GM12878 (cell line): ENCODE data around the gene KRT222. TPM values are rescaled to one million over a fixed set of nuclear protein-coding genes. Genes with fewer than 3 reads are reported as not detected.

Experiments
- ATAC-seq: fragments of 200-7000 bp; cut with Tn5 transposase; 3 replicates; pipeline ENCODE4 v1.9.1; 2020; ENCODE audit warnings: mild to moderate bottlenecking, moderate library complexity
- BruUV-seq: library from RNA; stranded (reverse); fragments of 400-500 nt; replicated peaks from 2 replicates; lab custom pipeline; 2021; lab: Mats Ljungman, UMichigan
- CTCF ChIA-PET: fragments of 300-600 bp; sonication (Branson Sonifier 250); formaldehyde crosslinking; extraction: SDS; loops from one replicate; lab custom pipeline; 2021; ENCODE audit warnings: inconsistent platforms; lab: Yijun Ruan, JAX
- POLR2A ChIA-PET: fragments of 350-600 bp; formaldehyde crosslinking; extraction: SDS; loops from one replicate; lab custom pipeline; 2021; ENCODE audit warnings: inconsistent platforms; lab: Charles Lee
- RAD21 ChIA-PET: fragments of 300-600 bp; sonication (Branson Sonifier 250); formaldehyde crosslinking; loops from one replicate; lab custom pipeline; 2023; ENCODE audit warnings: antibody characterized with exemption; ENCODE audit not compliant: unreplicated experiment; lab: Charles Lee
- SMC1A ChIA-PET: fragments of 300-600 bp; sonication (Branson Sonifier 250); formaldehyde crosslinking; loops from one replicate; lab custom pipeline; 2023; ENCODE audit not compliant: unreplicated experiment, uncharacterized antibody; lab: Charles Lee
- DNase-seq: peaks from one replicate; pipeline ENCODE4 v3.0.0-alpha.2; 2011; ENCODE audit warnings: low read depth, low spot score
- FAIRE-seq: peaks from 3 replicates; lab custom pipeline; 2011; peaks lifted over from hg19 to GRCh38; lab: Jason Lieb, UNC
- H2AFZ ChIP-seq: 2 replicates; pipeline ENCODE4 v1.6.0; 2011; ENCODE audit warnings: low read depth, low read length, control low read depth; ENCODE audit not compliant: control insufficient read depth
- H3K27ac ChIP-seq: 2 replicates; pipeline ENCODE4 v1.5.1; 2011; ENCODE audit warnings: control low read depth; ENCODE audit not compliant: control insufficient read depth, insufficient read depth
- H3K27me3 ChIP-seq, 2 experiments: replicated peaks in 1 of 2; 2 replicates each; pipeline versions ENCODE4 v1.6.0 to v1.6.1; 2011; ENCODE audit warnings: low read length in 1 of 2; ENCODE audit not compliant: control insufficient read depth in 2 of 2, insufficient read depth in 2 of 2
- H3K36me3 ChIP-seq, 2 experiments: 2 replicates each; pipeline ENCODE4 v1.5.1; 2011; ENCODE audit warnings: low read length in 1 of 2; ENCODE audit not compliant: control insufficient read depth in 2 of 2, insufficient read depth in 2 of 2
- H3K4me1 ChIP-seq: 2 replicates; pipeline ENCODE4 v1.6.1; 2011; ENCODE audit warnings: mild to moderate bottlenecking, low read length, moderate library complexity, mixed read lengths; ENCODE audit not compliant: control insufficient read depth, insufficient read depth
- H3K4me2 ChIP-seq: 2 replicates; pipeline ENCODE4 v1.6.0; 2011; ENCODE audit warnings: control low read depth; ENCODE audit not compliant: control insufficient read depth, insufficient read depth
- H3K4me3 ChIP-seq: fragments of 200-600 bp; sonication (generic); 2 replicates; pipeline ENCODE4 v1.5.1; 2016
- H3K79me2 ChIP-seq: 2 replicates; pipeline ENCODE4 v1.6.0; 2011; ENCODE audit warnings: low read length; ENCODE audit not compliant: control insufficient read depth, insufficient read depth
- H3K9ac ChIP-seq: 2 replicates; pipeline ENCODE4 v1.8.0; 2011; ENCODE audit warnings: low read length, control low read depth, mixed read lengths; ENCODE audit not compliant: control insufficient read depth, insufficient read depth
- H3K9me3 ChIP-seq: replicated peaks from 3 replicates; pipeline ENCODE4 v1.5.1; 2011; ENCODE audit warnings: mild to moderate bottlenecking, low read length; ENCODE audit not compliant: control insufficient read depth, insufficient read depth
- H4K20me1 ChIP-seq: 2 replicates; pipeline ENCODE4 v1.6.0; 2011; ENCODE audit not compliant: control insufficient read depth, insufficient read depth
- BHLHE40 ChIP-seq, 2 experiments: fragments of 450-650 bp in 1 of 2; IDR thresholded peaks; 2 replicates each; pipeline ENCODE4 v1.6.1; 2011 to 2017; ENCODE audit warnings: low read depth in 2 of 2, borderline replicate concordance in 1 of 2, improper control_type of control experiment in 1 of 2, low read length in 1 of 2, mild to moderate bottlenecking in 1 of 2
- BRCA1 ChIP-seq: IDR thresholded peaks from 2 replicates; pipeline ENCODE4 v1.6.1; 2011; ENCODE audit warnings: low read depth, low read length, improper control_type of control experiment
- E2F8 ChIP-seq: fragments of 450-650 bp; IDR thresholded peaks from 2 replicates; pipeline ENCODE4 v1.6.1; 2018; ENCODE audit warnings: mild to moderate bottlenecking, low read depth, moderate library complexity; ENCODE audit not compliant: partially characterized antibody
- E4F1 ChIP-seq: fragments of 450-650 bp; IDR thresholded peaks from 2 replicates; pipeline ENCODE4 v1.6.1; 2018; ENCODE audit warnings: borderline replicate concordance, mild to moderate bottlenecking; ENCODE audit not compliant: partially characterized antibody
- FOXK2 ChIP-seq: fragments of 450-650 bp; IDR thresholded peaks from 2 replicates; pipeline ENCODE4 v1.6.1; 2017; ENCODE audit warnings: mild to moderate bottlenecking, moderate library complexity
- HCFC1 ChIP-seq: fragments of 150-350 bp; IDR thresholded peaks from 2 replicates; pipeline ENCODE4 v1.6.1; 2014; ENCODE audit warnings: low read length
- HDAC2 ChIP-seq: fragments of 200-600 bp; sonication (generic); IDR thresholded peaks from 2 replicates; pipeline ENCODE4 v1.6.1; 2017
- HSF1 ChIP-seq: fragments of 150-350 bp; IDR thresholded peaks from 2 replicates; pipeline ENCODE4 v1.6.1; 2014; ENCODE audit warnings: mild to moderate bottlenecking, low read depth, low read length
- MYB ChIP-seq: fragments of 150-350 bp; IDR thresholded peaks from 2 replicates; pipeline ENCODE4 v1.6.1; 2014; ENCODE audit warnings: mild to moderate bottlenecking, low read depth, low read length, borderline replicate concordance
- NFYB ChIP-seq: IDR thresholded peaks from 2 replicates; pipeline ENCODE4 v1.6.1; 2011; ENCODE audit warnings: low read depth, mild to moderate bottlenecking, low read length, improper control_type of control experiment, moderate library complexity; ENCODE audit not compliant: insufficient read depth
- NRF1 ChIP-seq: conservative IDR thresholded peaks from 2 replicates; pipeline ENCODE4 v1.6.1; 2011; ENCODE audit warnings: mild to moderate bottlenecking, low read depth, low read length, improper control_type of control experiment
- PML ChIP-seq: IDR thresholded peaks from 2 replicates; pipeline ENCODE4 v1.6.1; 2012; ENCODE audit warnings: low read length, inconsistent platforms
- RCOR1 ChIP-seq: conservative IDR thresholded peaks from 2 replicates; pipeline ENCODE4 v1.6.1; 2012; ENCODE audit warnings: low read depth, low read length, improper control_type of control experiment
- SIN3A ChIP-seq: IDR thresholded peaks from 2 replicates; pipeline ENCODE4 v1.6.1; 2012; ENCODE audit warnings: low read depth, low read length, improper control_type of control experiment
- ZBED1 ChIP-seq: IDR thresholded peaks from 2 replicates; pipeline ENCODE4 v1.6.1; 2016; ENCODE audit warnings: borderline replicate concordance
- ZBTB33 ChIP-seq: fragments of 450-650 bp; IDR thresholded peaks from 2 replicates; pipeline ENCODE4 v1.6.1; 2017; ENCODE audit warnings: mild to moderate bottlenecking
- WGBS: methylation state at CpG from one replicate; pipeline ENCODE4 v1.1.6; 2016; ENCODE audit warnings: low lambda C conversion rate; ENCODE audit not compliant: insufficient replicate concordance, insufficient coverage; ENCODE audit errors: missing lambda C conversion rate; 5-methylcytosine and 5-hydroxymethylcytosine counted together
- in situ Hi-C: fragments of 300-500 bp; cut with MboI; formaldehyde crosslinking; loops from 9 replicates; pipeline ENCODE4 v1.14.3; 2018; ENCODE audit warnings: mixed read lengths
- intact Hi-C: fragments of 100-400 bp; cut with micrococcal nuclease; formaldehyde crosslinking; loops from one replicate; pipeline ENCODE4 v1.14.2; 2022; ENCODE audit not compliant: unreplicated experiment
- polyA plus RNA-seq, 11 experiments: library from polyadenylated mRNA; depleted of rRNA in 4 of 11; unstranded in 6 of 11; stranded (reverse) in 5 of 11; fragments of >200 nt; fragmentation: Nextera tagmentation in 4 of 11; fragmentation: Illumina TruSeq in 1 of 11; extraction: Ambion mirVana in 4 of 11; extraction: Trizol in 1 of 11; gene quantifications; 1 replicate in 1 of 11; 2 replicates in 10 of 11; pipeline versions ENCODE4 v1.2.1 to v1.2.3, GENCODE V29; 2011 to 2016; ENCODE audit warnings: inconsistent platforms in 2 of 11, missing spikeins in 2 of 11, low read depth in 1 of 11
- total RNA-seq, 4 experiments: library from RNA; depleted of rRNA in 3 of 4; stranded (reverse); fragments of >200 nt in 3 of 4; fragmentation: Illumina TruSeq in 1 of 4; extraction: Trizol in 1 of 4; gene quantifications; 2 replicates each; pipeline versions ENCODE4 v1.2.1 to v1.2.3, GENCODE V29; 2013 to 2021

Gene KRT222
- total and polyA plus RNA-seq, 10 of the 15 experiments (the other 5 are each of a cell fraction or from before 2014, with no cell fraction given) = 0.21 to 6.4 (median 0.54) TPM; not detected in 1

GRCh38 chr17:40621578-40621977, 43.4 kb downstream of the KRT222 start:
- ChIA-PET RAD21 (interaction anchor here (1.2 to 2.5 kb wide), 5 partner anchors 19 to 1043 kb away, joined by 3 to 10 read pairs (median 4); no protein-coding TSS in a partner anchor), CTCF (interaction anchor here (0.9 to 5.1 kb wide), 8 partner anchors 24 to 1027 kb away, joined by 3 to 36 read pairs (median 16); partner anchors contain the start of gene SMARCE1), SMC1A (interaction anchor here (0.8 to 8.9 kb wide), 12 partner anchors 19 to 1041 kb away, joined by 3 to 175 read pairs (median 4); no protein-coding TSS in a partner anchor), POLR2A (interaction anchor here (0.6 kb wide), 1 partner anchor 56 kb away, joined by 3 read pairs; the partner anchor contains the start of gene CCR7)
- H3K36me3 ChIP-seq = no peaks in the 10 kb centered on the region
- no peak overlapping the region for H3K27ac ChIP-seq
- in situ Hi-C loops = no loop called here
- WGBS = 76% methylated on average over 8 of the region's 8 CpGs
- BruUV-seq = no TSS peak
- intact Hi-C loops = loop anchor here (2.0 to 10.0 kb wide), 3 partner anchors 106 to 703 kb away; no protein-coding TSS in a partner anchor
- H3K4me1 ChIP-seq = peaks cover 31% of the 10 kb centered on the region
- no peak for FAIRE-seq
- no peak for DNase-seq
- no peak overlapping the region for H3K4me2 ChIP-seq
- H3K4me3 ChIP-seq = no peak overlapping the region
- H4K20me1 ChIP-seq = no peaks in the 10 kb centered on the region
- H3K9ac ChIP-seq = no peak overlapping the region
- no peaks in the 10 kb centered on the region for H3K9me3 ChIP-seq
- H3K79me2 ChIP-seq = no peaks in the 10 kb centered on the region
- no peak overlapping the region for H2AFZ ChIP-seq
- no peak for ATAC-seq
- H3K27me3 ChIP-seq = no peaks in the 10 kb centered on the region
- TF ChIP-seq HCFC1 (no peak), BRCA1 (no peak), PML (no peak), ZBED1 (no peak), HDAC2 (no peak), NFYB (no peak), E2F8 (no peak), E4F1 (no peak), BHLHE40 (IDR thresholded peaks at IDR 0.05; ENCODE audit: borderline replicate concordance in 1 of 2, low read depth in 2 of 2, low read length in 1 of 2) (no peak), FOXK2 (no peak), NRF1 (no peak), RCOR1 (no peak), ZBTB33 (no peak), MYB (no peak), HSF1 (no peak), SIN3A (no peak)
